ENCODE data around the gene RAB23.

RAB23 gene

DNA sequence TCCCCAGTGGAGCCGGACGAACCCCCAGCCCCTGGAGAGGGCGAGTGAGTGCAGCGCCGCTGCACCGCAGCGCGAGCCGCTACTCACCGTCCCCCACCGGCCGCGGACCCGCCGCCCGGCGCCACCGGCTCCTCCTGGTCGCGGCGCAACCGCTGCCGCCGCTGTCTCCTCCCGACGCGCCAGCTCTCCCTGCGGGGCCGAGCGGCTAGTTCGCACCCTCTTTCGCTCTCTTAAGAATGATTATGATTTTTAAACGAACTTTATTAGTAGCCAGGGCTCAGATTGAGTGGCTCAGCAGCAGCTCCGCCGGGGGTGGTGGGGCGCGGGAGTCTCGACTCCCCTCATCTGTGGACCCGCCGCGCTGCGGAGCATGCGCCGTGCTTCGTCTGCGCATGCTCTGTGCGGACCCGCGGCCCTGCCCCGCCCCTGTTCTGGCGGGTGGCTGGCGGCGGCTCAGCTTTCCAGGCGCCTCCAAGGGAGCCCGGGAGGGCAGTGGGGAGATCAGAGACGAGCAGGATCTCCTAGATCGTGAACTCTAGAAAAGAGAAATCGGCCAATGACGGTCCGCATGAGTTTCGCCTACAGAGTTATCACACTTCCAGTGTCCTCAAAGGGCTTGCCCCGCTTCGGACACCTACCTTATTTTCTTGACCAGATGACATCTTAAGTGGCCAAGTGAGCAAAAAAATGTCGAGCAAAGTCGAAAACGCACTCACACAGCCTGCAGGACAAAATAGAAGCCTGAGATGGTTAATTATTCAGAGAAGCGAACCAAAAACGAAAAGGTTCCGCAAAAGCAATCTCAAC, at the start of gene RAB23:
RAB23 (minus strand) TSS at position 372 of the 807 bp plus-strand sequence. CDS start 11,927 bp downstream, outside the sequence.
- peak; percentile 68 for DNase-seq (ENCODE audit: low read depth, low spot score)

DNA sequence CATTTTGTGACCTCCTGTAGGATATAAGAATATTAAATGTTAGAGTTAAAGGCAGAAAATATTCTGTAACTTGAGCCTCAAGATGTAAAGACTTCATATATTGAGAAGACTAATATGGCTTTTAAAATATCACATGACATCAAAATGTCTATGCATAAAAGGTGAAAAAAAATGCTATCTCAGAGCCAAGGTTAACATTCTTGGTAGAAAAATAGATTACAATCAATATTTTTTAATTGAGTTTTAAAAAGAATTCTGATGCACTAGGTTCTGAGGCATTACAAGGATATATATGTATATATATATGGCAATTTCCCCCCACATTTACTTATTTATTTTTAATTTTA, 46.2 kb upstream of the RAB23 start:
- no peak for DNase-seq (ENCODE audit: low read depth, low spot score)

DNA sequence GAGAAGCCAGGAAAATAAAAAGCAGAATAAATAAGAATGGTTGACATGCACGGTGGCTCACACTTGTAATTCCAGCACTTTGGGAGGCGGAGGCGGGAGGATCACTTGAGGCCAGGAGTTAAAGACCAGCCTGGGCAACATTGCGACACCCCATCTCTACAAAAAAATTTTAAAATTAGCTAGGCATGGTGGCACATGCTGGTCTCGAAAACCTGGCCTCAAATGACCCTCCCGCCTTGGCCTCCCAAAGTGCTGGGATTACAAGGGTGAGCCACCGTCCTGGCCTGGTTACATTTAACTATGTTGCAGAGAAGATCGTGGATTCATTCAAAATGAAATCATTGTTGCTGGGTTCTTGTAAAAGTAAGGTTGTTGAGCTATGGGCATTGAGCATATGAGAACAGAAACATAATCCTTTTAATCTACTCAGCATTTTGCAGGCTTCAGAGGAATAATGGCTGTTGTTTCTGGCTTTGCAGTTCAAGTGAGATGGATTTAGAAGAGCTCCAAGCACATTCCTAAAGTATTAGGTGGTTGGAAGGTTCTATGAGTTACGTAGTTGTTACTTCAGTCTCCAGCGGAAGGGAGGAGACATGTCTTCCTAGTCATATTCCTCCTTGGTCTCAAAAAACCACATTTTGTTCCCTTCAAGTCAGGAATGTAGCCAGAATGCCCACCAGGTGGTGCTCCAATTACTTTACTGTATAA, 45.6 kb upstream of the RAB23 start:
- DNase-seq (ENCODE audit: low read depth, low spot score): peak; percentile 55

DNA sequence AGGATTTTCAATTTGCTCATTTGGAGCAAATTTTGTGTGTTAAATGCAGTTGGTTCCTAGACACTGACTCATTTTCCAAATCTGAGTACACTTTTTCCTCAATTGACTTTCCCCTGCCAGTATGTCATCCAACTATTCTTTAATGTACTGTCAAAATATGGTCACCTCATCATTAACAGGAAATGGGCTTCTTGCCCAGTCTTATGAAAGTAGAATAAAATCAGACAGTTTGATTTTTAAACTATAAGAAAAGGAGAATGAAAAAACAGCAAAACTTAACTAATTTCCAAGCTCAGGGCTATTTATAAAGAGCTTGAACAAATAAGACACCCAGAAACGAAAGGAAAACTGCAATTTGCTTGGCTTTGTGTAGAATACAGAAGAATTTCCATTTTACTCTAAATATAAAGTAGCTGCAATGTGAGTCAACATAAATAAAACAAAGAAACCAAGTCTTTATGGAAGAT, 43.7 kb upstream of the RAB23 start:
- no peak for DNase-seq (ENCODE audit: low read depth, low spot score)

DNA sequence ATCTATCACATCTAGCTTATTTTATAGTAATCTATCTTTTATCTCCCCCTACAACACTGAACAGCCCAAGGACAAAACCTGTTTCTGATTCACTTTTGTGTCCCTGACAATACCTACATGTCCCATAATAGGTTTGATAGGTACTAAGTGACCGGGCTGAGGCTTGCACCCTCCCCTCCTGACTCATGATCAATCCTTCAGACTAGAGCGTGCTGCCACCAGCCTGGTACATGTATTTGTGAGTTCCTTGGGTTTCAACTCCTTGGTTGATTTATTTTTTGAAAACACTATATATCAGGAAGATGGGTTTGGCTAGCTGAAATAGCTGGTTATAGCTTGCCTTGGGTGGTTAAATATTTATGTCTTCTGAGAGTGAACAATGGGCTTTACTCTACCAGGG, 41.6 kb upstream of the RAB23 start:
- no peak for DNase-seq (ENCODE audit: low read depth, low spot score)

DNA sequence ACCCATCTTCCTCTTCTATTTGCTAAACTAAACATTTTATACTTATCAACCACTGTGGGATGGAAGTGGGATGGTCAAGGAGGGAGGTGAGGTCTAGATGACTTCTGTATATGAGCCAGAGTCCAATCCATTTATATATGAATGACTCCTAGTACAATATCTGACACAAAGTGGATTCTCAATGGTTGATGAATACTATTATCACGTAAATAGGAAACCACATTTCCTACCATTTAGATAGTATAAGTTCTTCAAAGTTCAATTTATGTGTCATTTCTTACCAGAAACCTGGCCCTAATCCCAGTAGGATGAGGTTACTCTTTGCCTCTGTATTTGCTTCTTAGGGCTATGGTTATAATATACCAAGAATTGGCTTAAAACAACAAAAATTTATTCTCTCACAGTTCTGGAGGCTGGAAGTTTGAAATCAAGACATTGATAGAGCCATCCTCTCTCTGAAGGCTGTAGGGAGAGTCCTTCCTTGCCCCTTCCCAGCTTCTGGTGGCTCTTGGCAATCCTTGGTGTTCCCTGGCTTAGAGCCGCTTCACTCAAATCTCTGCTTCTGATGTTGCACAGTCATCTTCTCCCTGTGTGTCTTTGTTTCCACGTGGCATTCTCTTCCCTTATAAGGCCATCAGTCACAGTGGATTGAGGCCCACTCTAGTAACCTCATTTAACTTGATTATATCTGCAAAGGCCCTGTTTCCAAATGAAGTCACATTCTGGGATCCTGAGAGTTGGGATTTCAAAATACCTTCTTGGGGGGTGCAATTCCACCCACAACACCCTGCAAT, 41.0 kb upstream of the RAB23 start:
- DNase-seq (ENCODE audit: low read depth, low spot score): no peak

DNA sequence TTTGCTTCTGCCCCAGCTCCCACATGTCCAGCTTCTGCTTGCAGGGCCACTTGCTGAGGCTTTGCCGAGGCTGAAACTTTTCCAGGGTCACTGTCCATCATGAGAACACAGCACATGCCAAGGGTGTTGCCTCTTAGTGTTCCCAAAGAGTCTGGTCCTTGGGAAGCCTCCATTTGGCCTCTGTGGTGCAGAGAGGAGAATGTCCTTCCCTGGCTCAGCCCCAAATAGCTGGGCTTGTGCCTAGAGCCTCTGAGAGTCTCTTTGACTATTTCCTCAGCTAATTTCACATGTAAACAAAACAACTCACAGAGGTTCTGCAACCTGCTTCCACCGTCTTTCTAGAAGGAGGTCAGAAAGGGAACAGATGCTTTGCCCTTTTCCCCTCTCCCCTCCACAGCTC, 40.4 kb upstream of the RAB23 start:
- no peak for DNase-seq (ENCODE audit: low read depth, low spot score)

DNA sequence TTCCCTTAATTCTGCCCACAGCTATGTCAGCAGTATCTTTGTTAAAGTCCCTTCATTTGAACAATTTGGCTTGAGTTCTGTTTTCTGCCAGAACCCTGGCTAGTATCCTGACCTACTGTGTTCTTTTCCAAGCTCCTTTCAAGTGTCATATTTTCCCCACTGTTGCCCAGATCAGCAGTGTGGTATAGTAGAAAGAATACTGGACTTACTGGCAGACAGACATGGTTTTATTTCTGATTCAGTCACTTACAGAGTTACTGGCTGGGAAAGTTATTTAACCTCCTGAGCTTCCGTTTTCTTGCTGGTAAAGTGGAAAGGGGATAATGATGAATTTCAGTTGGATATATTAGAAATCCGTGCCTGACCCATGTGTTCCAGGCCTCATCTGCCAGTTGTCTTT, 39.8 kb upstream of the RAB23 start:
- DNase-seq (ENCODE audit: low read depth, low spot score): no peak

DNA sequence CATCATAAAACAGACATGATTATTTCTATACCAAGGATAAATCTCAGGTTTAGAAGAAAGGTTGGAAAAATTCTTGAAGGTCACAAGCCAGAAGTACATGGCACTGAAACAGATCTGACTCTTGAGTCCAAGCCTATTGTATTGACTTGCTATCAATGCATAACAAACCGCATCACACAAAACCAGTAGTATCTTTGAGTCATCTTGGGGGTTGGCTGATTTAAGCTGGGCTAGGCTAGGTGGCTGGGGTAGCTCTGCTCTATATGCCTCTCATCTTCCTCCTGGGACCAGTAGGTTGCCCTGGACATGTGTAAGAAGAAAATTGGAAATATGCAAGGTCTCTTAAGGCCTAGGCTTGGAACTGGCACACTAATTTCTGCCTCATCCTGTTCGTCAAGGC, 37.0 kb upstream of the RAB23 start:
- no peak for DNase-seq (ENCODE audit: low read depth, low spot score)

DNA sequence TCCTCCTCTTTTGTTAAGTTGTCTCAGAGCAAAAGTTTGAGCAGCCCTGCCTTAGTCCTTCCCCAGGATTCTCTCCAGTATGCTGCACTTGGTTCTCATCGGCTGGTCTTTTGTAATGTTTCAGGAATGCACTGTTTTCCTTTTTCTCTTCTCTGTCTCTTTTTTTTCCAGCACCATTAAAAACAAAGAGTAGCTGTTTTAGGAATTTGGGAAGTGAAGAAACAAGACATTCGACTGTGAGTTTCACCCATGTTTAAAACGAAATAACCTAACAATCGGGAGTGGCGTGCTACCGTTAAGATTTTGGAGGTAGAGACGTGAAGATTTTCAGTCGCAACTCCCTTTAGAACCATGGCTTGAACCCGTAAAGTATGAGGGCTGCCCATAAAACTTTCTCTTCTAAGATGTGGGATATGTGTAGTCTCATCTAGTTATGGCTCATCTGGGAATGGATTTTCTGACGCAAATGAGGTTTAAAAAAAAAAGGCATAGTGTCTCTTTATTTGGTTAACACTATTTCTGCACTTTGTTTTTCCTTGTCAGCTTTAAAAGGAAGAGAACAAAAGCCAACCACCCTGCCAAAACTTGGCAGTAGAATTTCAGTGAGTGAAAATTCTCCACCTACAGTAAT, 35.9 kb upstream of the RAB23 start:
- no peak for DNase-seq (ENCODE audit: low read depth, low spot score)

DNA sequence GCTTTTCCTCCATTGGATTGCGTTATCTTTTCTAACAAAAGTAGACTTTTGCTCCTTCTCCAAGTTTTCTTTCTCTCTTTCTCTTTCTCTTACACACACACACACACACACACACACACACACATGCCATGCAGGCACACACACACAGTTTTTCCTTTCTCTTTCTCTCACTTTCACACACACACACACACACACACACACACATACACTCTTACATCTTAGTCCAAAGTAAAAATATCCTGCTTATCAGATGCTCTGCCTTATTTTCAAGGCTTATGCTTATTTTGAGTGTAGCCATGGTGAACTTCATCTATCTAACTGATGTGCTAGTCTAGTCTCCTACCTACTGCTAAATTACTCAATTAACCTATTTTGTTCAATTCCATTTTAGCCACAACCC, 34.4 kb upstream of the RAB23 start:
- no peak for DNase-seq (ENCODE audit: low read depth, low spot score)

DNA sequence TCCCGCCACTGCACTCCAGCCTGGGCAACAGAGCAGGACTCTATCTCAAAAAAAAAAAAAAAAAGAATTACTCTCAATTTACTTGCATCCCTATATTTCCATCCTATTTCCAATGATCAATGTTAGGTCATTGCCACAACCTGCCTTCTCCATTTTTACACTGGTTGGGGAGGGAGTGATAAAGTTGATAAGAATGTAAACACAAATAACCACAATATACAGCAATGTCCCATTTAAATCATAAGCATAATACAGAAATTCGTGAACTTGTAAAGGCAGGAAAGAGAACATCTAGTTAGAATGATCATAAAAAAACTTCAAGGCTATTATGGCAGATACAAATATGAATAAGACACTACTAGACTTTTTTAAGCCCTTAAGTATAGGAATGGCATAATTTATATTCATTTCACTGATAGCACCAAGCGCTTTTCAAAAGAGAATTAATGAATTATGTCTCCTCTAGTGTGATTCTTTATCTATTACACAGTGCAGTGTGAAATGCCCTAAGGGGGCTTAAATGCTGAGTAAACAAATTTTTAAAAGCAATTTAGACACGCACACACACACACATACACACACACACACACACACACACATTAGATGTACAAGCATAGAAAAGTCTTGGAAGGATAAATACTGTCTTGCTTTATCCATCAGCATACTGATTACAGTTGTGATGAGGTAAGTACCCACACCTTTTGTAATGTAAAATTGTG, 33.5 kb upstream of the RAB23 start:
- DNase-seq (ENCODE audit: low read depth, low spot score): no peak

DNA sequence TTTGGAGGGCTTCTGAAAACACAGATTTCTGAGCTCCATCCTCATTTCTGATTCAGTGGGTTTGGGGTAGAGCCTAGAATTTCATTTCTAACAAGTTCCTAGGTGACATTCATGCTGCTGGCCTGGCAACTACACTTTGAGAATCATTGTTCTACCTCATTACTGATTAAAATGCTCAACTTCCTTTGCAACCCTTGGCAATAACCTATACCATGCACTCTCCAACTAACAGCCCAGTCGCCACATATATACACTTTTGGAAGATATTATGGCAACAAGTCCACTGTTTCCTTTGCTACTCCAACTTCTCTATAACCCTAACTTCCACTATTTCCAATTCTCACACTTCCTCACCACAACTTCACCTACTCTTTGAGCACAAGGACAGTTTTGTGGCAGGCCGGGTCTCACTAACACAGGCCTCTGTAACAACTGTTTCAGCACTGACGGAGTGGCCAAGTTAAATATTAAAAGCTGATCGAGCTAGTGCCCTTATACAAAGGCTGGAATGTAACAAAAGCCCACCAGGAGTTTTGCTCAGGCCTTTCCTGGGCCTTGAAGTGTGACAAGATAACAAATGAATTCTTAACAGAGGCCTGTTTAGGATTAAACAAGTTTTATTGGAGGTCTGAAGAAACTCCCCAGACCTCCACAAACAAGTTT, 32.1 kb upstream of the RAB23 start:
- DNase-seq (ENCODE audit: low read depth, low spot score): no peak

DNA sequence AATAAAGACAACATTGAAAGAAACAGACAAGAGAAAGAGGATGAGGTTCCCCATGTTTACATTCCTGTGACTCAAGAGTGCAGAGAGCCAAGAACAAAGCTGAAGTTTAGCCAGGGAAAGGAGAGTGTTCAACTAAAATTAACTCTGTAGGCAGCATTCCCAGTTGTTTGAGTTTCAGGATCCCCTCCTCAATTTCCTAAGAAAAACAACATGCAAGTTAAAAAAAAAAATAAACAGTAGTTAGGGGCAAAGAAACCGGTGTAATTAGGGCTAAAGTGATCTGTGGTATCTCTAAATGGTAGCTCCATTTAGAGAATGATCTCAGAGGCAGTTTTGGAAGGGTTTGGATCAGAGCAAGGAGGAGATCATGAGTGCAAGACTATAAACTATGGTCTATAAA, 30.9 kb upstream of the RAB23 start:
- DNase-seq (ENCODE audit: low read depth, low spot score): no peak

DNA sequence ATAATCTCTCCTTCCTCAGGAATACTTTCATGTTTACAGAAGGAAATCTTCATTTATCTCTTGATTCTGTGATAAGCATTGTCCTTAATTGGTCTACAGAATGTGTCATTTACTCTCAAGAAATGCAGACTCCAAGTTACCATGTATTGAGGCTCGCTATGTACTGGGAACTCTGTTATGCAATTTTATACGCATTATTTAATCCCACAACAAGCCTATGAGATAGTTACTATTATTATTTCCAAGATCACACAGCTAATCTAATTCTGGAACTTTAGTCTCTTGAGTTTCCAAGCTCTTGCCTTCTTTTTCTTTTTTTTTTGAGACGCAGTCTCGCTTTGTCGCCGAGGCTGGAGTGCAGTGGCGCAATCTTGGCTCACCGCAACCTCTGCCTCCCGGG, 30.0 kb upstream of the RAB23 start:
- no peak for DNase-seq (ENCODE audit: low read depth, low spot score)

DNA sequence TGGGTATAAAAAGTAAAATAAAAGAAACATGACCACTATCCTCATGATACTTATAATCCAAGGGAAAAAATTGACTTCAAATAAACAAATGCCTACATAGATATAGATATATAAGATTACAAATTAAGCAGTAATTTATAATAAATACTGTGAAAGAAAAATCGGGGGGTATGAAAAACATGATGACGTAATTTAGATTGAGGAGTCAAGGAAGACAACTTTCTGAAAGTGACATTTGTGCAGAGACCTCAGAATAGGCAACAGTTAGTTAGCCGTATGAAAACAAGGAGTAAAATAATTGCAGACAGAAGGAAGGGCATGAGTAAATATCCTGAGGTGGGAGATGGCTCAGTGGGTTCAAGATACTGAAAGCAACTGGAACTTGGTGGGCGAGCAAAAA, 28.2 kb upstream of the RAB23 start:
- no peak for DNase-seq (ENCODE audit: low read depth, low spot score)

DNA sequence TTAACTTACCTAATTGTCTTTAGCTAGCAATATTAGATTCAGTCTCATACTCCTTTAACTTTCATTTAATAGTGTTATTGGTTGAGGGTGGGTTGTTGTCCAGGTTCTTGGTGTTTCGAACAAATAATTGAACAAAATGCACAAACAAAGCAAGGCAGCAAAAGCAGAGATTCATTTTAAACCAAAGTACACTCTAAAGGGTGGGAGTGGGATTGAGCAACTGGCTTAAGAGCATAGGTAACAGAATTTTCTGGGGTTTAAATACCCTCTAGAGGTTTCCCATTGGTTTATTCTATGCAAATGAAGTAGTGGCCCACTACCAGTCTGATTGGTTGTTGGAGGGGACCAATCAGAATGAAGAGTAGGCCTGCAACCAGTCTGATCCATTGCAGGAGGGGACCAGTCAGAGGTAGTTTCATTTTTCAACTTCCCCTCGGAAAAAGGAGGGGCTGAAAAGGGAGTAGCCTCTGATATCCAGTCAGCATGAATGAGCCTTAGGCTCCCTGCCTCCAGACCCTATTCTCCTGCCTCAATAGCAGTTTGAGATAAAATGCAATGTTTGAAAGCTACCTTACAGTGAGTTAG, 26.3 kb upstream of the RAB23 start:
- no peak for DNase-seq (ENCODE audit: low read depth, low spot score)

DNA sequence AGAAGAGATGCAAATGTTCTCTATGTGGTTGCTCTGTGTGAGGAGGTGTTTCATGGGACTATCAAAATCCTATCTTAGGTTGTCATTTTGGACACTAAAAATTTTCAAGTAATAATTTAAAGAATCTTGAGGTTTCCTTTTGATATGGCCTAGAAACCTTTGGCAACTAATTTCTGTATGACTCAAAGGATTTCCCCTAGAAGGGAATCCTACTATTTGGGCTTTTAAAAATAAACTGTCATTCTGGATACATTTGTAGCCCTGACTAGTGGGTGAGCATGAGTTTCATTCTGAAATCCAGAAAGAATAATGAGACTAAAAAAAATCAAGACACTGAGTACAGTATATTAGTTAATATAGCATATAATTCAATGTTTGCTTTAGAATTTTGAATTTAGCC, 25.5 kb upstream of the RAB23 start:
- no peak for DNase-seq (ENCODE audit: low read depth, low spot score)

DNA sequence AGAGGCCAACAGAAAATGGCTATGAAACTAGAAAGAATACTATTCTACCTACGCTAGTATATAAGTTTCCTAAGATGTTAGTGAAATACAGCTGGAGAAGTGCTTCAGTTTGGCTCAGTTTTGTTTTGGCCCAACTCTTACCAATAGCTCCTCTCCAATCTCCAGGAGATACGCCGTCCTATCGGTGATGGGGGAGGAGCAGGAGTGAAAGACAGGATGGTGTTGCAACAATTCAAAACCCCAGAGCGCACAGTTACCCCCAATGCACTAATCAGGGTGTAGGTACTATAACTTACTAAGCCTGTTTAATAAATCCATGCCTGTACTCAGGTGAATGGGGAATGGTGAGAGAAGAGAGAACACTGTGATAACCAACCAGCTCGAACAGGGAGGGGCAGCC, 24.2 kb upstream of the RAB23 start:
- DNase-seq (ENCODE audit: low read depth, low spot score): no peak

DNA sequence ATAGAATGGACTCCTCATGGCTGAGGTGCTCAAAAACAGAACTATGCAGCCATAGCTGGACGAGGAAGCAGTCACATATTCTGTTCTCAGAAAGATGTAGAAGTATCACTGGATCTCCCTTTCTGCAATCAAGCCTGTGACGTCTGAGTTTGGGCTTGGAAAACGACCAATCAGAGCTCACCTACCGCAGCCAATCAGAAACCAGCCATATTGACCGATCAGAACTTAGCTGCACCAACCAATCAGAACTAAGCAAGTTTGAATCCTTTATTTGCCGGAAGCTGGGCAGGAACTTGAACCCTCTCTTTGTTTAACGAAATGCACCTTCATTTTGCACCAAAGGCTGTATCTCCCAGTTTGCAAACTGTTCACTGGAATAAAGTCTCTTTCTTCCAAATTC, 21.8 kb upstream of the RAB23 start:
- DNase-seq (ENCODE audit: low read depth, low spot score): no peak
